Frontal cortex (tissue), 4 donors: ENCODE data around the gene SCAPER. TPM values are rescaled to one million over a fixed set of nuclear protein-coding genes. Genes with fewer than 3 reads are reported as not detected.
"Not testable (repeated sequence)": the region's sequence is repeated elsewhere in the genome, so short reads cannot be mapped to it uniquely, and the experiment has no call there.

ENCODE experiments used
- DNase-seq, 2 donors: peaks; one replicate each; pipeline ENCODE4 v3.0.0; 2012; ENCODE audit warnings: low spot score in 2 of 2
- FAIRE-seq: peaks from 2 replicates; lab custom pipeline; 2012; peaks lifted over from hg19 to GRCh38; lab: Jason Lieb, UNC
- total RNA-seq: library from RNA; depleted of rRNA; stranded (reverse); fragments of >200 nt; gene quantifications from one replicate; pipeline ENCODE4 v1.2.3, GENCODE V29; 2014
- donor health status: control.
- donor health status: control.
- donor health status: control.

The SCAPER gene
- total RNA-seq, 1 donor from 2014 or later = 76.6 TPM

DNA sequence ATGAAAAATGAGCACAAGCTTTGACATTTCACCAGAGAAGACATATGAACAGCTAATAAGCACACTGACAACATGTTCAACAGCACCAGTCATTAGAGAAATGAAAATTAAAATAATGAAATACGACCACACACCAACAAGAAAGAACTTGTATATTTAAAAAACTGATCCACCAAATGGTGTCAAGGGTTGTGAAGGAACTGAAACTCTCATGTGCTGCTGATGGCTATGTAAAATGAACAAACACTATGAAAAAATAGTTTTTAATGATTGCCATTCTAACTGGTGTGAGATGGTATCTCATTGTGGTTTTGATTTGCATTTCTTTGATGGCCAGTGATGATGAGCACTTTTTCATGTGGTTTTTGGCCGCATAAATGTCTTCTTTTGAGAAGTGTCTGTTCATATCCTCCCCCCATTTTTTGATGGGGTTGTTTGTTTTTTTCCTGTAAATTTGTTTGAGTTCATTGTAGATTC lies 193.8 kb downstream of the SCAPER start:
- FAIRE-seq (no peak), DNase-seq (no peak)

DNA sequence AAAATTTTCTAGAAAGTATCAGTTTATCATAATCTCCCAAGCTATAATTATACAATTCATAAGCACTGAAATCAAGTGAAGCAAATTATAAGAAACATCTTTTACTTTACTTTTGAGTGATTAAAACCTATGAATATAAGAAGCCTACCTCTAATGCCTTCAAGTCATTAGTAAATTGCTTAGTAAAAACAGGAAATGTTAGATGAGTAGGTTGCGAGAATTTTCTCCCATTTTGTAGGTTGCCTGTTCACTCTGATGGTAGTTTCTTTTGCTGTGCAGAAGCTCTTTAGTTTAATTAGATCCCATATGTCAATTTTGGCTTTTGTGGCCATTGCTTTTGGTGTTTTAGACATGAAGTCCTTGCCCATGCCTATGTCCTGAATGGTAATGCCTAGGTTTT lies 201.1 kb downstream of the SCAPER start:
- not testable (repeated sequence) for FAIRE-seq, DNase-seq

DNA sequence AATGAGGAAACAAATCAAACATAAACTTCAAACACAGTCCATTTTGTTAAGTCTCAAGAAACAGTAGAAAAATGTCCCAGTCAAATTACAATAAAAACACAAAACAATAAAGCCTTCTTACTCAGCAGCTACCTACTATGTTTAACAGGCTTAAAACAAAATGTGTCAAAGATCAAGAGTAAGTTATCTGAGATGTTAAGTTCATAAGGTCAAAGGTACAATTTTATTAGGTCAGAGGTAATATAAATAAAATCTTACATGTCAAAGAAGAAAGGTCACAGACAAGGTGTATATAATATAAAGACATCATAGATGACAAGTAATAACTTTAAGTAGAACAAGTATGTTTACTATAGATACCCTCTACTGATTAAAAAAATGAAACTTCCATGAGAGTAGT lies 208.3 kb downstream of the SCAPER start:
- no peak for FAIRE-seq

DNA sequence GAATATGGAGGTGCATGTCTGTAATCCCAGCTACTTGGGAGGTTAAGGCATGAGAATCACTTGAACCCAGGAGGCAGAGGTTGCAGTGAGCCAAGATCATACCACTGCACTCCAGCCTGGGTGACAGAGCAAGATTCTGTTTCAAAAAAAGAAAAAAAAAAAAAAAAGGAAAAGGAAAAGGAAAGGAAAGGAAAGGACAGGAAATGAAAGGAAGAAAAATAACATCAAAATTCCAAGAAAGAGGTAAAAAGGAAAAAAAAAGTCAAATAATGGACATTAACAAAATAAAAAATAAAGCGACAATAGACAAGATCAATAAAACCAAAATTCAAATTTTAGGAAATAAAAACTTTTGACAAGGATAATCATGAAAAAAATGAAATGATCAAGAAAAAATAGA lies 212.6 kb downstream of the SCAPER start:
- not testable (repeated sequence) for DNase-seq
- peak; percentile 81 for FAIRE-seq

More for the DNA sequence above, 208.3 kb downstream of the SCAPER start:
- no peak for DNase-seq

DNA sequence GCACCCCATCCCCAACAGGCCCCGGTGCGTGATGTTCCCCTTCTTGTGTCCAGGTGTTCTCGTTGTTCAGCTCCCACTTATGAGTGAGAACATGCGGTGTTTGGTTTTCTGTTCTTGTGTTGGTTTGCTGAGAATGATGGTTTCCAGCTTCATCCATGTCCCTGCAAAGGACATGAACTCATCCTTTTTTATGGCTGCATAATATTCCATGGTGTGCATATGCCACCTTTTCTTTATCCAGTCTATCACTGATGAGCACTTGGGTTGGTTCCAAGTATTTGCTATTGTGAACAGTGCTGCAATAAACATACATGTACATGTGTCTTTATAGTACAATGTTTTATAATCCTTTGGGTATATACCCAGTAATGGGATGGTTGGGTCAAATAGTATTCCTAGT lies 217.5 kb downstream of the SCAPER start:
- not testable (repeated sequence) for FAIRE-seq, DNase-seq

DNA sequence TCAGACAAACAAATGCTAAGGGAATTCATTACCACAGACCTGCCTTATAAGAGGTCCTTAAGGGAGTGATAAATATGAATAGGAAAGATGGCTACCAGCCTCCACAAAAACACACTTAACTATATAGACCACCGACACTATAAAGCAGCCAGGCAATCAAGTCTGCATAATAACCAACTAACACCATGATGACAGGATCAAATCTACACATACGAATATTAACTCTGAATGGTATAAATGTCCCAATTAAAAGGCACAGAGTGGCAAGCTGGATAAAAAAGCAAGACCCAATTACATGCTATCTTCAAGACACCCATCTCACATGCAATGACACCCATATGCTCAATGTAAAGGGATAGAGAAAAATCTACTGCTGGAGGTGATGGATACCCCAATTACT lies 221.1 kb downstream of the SCAPER start:
- FAIRE-seq (no peak), DNase-seq (no peak)

DNA sequence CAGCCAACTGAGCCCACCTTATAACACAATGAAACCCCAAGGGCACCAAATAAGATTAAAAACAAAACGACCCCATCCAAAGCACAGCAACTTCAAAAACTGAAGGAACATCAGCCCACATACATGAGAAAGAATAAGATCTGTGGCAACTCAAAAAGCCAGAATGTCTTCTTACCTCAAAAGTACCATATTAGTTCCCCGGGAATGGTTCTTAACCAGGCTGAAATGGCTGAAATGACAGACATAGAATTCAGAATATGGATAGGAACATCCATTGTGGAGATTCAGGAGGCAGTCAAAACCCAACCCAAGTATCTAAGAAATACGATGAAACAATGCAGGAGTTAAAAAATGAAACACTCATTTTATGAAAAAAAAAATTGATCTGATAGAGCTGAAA lies 222.3 kb downstream of the SCAPER start:
- no peak for FAIRE-seq
- DNase-seq = no peak

DNA sequence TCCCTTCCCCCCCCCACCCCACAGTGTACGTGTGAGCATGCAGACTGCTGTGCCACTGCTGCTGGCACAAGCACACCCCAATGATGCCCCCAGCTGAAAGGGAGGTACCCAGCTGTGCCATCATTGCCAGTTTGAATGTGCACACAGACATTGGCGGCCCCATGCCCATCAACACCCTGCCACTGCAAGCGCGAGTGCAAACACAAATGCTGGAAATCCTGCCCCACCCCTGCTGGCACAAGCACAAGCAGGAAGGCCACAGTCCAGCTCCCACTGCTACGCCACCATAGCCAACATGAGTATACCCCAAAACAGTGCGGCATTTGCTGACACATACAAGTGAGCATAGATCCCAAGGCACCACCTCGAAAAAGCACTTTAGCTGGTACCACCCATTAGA lies 222.9 kb downstream of the SCAPER start:
- DNase-seq (no peak), FAIRE-seq (no peak)

DNA sequence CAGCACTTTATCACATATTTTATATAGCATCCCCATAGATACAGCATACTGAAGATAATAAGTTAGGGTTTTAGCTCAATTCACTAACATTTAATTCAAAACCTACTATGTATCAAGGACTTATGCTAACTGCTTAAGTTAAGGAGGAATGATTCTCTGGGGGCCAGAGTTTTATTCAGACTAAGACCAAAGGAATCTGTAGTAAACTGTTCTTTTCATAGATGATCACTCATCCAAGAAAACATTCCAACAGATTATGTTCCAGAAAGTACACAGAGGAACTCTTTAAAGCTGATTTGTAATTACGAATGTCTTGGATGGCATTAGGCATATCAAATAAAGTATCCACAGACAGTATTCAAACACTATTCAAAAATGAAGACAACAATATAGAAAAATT lies 226.4 kb downstream of the SCAPER start:
- DNase-seq (no peak), FAIRE-seq (no peak)

DNA sequence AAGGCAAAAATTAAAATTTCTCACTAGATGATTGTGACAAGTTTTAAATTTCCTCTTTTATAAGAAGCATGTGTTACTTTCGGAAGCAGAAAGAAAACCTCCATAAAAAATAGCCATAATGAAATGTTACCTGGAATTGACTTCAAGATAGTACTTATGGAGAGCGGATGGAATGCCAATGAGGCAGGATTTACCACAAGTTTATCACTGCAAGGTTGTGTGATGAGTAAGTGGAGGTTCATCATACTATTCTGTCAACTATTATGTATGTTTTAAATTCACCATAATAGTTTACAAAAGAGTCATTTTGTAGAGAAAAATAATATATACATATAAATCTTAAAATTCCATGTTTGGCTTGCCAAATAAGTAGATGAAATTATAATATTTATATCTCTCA lies 230.3 kb downstream of the SCAPER start:
- FAIRE-seq (no peak), DNase-seq (no peak)

DNA sequence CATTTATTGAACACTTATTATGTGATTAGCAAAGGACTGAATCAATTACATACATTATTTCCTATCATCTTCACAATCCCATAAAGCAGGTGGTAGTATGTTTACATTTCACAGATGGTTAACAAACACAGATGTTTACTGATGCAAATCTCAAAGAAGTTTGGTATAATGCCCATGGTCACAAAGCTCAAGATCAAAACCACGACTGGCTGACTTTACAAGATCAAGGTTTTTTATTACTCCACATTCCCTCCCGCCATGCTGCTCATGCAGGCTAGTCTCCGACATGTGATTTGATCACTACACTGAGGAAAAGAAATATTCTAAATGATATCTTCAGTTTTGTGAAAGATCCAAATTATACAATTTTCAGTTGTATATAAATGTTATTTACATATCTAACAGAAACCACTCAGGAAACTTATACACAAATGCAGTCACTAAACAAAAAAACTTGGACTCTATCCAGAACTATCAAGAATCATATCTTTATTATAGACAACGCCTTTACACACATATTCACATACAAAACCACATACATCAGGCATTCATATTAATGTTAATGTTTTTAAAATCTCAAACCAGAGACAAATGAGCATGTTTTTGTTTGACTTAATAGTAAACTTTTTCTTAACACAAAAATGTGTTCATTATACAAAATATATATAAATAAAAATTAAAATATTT lies 235.5 kb downstream of the SCAPER start:
- no peak for DNase-seq
- FAIRE-seq = no peak

DNA sequence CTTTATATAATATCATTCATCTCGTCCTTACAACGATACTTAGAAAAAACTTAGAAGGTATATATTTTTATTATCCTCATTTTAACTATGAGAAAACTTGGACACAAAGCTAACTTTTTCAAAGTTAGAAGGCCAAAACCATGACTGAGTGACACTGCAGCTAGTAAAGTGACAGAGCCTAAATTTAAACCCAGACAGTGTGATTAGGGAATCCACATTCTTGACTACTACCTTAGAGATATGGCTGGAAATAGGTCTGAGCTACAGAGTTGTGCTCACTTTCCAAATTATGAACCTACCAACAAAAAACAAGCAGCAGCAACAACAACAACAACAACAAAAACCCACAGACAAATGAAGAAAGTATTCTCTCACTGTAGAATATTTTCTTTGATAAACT lies 236.2 kb downstream of the SCAPER start:
- no peak for DNase-seq
- FAIRE-seq = no peak

DNA sequence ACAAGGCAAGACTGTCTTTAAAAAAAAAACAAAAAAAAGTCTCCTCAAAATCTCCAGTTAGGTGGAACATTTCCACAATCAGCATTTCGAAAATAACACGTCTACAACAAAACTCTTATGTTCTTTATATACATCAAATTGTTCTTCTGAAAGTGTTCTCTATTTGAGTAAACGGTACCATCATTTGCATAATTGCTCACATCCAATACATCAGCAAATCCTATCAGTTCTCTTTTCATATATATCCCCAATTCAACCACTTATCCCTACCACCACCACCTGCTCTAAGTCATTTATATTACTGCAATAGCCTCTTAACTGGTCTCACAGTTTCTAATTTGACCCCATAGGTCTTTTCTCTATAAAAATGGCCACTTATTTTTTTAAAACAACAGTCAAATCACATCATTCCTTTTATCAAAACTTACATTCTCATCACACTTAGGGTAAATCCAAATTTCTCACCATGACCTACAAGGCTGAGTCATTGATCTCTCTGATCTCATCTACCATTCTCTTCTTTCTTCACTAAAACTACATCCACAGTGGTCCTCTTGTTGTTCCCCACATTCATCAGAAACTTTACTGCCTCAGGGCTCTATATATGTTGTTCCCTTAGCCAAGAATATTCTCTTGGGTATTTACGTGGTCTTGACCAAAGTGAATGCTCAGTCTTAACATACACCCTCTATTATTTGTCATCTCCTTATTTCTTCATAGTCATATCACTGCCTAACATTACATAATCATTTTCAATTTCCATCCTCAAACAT lies 237.0 kb downstream of the SCAPER start:
- DNase-seq = no peak
- FAIRE-seq = no peak

DNA sequence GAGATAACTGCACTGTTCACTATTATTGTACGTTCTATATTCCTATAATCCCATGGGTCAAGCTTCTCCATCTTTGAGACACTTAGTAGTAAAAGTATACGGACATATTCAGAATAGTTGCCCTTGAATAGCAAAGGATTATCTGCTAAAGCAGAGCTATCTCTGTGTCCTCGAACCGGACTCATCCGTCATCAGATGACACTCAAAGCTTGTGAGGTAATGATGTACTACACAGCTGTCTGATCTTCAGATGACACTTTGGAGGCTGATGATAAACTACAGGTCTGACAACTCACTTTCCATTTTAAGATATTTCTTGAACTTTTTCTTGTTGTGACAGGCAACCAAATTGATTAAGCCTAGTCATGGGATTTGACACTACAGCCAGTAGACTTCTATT lies 240.2 kb downstream of the SCAPER start:
- no peak for DNase-seq
- no peak for FAIRE-seq

DNA sequence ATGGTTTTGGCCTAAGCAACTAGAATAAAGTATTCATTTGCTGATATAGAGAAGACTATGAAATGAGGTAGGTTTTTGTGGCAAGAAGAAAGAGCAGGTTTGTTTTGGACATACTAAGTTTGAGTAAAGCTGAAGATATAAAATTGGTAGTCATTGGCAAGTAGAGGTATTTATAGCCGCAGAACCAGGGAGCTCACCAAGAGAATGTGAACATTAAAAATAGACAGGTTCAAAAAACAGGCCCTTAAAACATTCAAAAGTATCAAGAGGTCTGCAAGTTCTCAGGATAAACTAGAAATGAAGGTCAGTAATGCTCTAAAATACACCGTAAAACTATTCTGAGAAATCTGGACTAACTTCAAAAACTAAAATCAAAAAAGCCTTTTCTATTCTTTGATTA lies 240.7 kb downstream of the SCAPER start:
- DNase-seq (no peak), FAIRE-seq (no peak)

DNA sequence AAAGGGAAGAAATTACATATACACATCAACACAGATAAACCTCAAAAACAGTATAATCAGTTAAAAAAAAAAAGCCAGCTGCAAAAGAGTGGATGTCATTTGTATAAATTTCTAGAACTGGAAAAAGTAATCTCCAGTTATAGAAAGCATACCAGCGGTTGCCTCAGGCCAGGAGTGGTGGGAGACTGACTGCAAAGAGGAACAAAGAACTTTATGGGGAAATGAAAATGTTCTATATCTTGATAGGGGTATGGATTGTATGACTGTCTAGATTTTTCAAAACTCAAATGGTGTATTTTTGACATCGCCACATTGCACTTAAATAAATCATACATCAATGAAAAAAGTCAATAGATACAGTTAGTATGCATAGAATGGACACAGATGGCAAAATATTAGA lies 241.6 kb downstream of the SCAPER start:
- no peak for FAIRE-seq

DNA sequence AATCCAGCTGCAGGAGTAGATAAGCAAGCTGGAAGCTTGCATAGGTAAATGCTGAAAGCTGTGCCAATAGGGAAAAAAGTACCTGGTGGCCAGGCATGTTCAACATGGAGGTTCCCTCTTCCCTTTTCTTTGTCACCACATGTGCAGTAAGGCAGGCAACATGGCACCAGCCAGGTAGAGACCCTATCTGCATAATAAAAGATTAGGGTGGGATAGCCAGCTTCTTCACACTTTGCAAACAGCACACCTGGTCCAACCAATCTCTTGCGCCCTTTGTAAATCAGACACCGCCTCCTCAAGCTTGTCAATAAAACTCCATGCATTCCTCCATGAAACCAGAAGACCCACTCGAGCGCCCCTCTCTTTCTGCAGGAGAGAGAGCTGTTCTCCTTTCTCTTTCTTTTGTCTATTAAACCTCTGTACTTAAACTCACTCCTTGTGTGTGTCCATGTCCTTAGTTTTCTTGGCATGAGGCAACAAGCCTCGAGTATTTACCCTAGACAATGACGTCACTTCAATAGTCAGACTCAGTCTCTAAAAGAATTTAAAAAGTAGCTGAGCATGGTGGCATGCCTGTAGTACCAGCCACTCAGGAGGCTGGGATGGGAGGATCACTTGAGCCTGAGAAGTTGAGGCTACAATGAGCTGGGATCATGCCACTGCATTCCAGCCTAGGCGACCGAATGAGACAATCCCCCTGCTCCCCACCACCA lies 256.3 kb downstream of the SCAPER start:
- FAIRE-seq (no peak), DNase-seq (no peak)

More for the DNA sequence above, 241.6 kb downstream of the SCAPER start:
- no peak for DNase-seq

DNA sequence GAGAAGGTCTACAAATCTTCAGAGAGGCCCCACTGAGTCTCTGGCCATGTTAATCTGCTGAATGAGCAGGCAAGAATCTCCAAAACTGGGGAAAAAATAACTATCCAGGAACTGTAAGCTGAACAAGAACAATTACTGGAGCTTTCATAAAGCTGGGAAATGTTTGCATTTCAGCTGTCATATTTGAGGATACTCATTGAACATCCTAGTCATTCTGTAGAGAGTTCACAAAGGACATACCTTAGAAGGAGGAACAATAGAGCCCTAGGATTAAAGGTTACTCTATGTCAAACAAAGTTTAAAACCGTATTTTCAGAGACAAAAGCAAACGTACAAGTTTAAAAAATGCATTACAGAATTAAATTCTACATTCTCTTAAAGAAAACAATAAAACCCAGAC lies 257.5 kb downstream of the SCAPER start:
- no peak for DNase-seq
- no peak for FAIRE-seq

DNA sequence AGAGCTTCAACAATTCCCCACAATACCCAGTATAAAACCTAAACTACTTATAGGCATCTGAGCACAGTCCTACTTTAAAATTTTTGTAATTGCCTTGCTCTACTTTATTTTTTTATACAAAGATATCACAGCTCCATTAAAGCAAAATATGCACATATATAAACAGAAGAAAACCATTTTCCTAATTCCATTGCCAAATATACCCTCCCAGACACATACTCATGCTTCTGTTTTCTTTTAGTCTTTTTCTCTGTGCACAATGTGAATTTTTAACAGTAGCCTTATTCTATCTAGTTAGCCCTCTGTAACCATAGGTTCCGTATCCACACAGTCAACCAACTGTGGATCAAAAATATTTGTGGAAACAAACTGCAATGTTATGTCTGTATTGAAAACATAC lies 260.5 kb downstream of the SCAPER start:
- no peak for FAIRE-seq
- no peak for DNase-seq

DNA sequence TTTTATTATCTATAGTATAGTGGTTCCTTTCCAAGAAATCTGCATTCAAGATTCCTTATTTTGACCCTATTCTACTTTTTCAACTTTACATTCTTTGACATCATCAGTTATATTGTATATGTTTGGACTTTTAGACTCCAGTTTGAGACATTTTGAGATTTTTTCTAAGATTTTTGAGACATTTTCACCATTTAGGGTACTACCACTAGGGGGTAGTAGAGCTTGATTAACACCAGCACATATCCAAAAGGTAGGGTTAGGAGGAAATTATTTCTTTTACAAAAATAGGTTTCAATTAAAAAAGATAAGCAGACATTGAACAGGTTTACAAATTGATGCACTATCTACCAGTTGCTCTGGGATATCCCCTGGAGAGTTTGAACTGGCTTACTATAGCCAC lies 262.5 kb downstream of the SCAPER start:
- DNase-seq (no peak), FAIRE-seq (no peak)

DNA sequence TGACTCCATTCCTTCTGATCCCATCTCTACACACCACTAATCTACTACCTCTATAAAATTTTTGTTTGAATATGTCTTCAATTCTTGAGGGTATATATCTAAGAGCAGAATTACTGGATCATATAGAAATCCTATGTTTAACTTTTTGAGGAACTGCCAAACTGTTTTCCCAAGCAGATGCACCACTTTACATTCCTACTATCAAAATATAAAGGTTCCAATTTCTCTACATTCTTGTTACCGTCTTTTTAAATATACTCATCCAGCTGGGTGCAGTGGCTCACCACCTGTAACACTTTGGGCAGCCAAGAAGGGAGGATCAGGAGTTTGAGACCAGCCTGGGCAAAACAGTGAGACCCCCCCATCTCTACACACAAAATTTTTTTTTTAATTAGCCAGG lies 268.0 kb downstream of the SCAPER start:
- no peak for FAIRE-seq
- no peak for DNase-seq
